Ishikawa (cell line): ENCODE results near the gene FCHSD2.

Source experiments
- CEBPB ChIP-seq: IDR thresholded peaks from 2 replicates; pipeline ENCODE4 v1.6.1; 2012
- CREB1 ChIP-seq: IDR thresholded peaks from 2 replicates; pipeline ENCODE4 v1.6.1; 2012; ENCODE audit warnings: low read depth
- EGR1 ChIP-seq: IDR thresholded peaks from 2 replicates; pipeline ENCODE4 v1.6.1; 2012
- EP300 ChIP-seq: IDR thresholded peaks from 2 replicates; pipeline ENCODE4 v1.6.1; 2012; ENCODE audit warnings: borderline replicate concordance
- FOXM1 ChIP-seq: IDR thresholded peaks from 2 replicates; pipeline ENCODE4 v1.6.1; 2012; ENCODE audit warnings: low read depth, borderline replicate concordance
- MAX ChIP-seq: IDR thresholded peaks from 2 replicates; pipeline ENCODE4 v1.6.1; 2012
- NFIC ChIP-seq: IDR thresholded peaks from 2 replicates; pipeline ENCODE4 v1.6.1; 2012
- RAD21 ChIP-seq: IDR thresholded peaks from 2 replicates; pipeline ENCODE4 v1.6.1; 2012; ENCODE audit warnings: low read depth
- REST ChIP-seq: IDR thresholded peaks from 2 replicates; pipeline ENCODE4 v1.6.1; 2012; ENCODE audit warnings: low read depth, mild to moderate bottlenecking
- TAF1 ChIP-seq: IDR thresholded peaks from 2 replicates; pipeline ENCODE4 v1.6.1; 2012; ENCODE audit warnings: low read depth, mild to moderate bottlenecking
- TCF12 ChIP-seq: IDR thresholded peaks from 2 replicates; pipeline ENCODE4 v1.6.1; 2012; ENCODE audit warnings: low read depth
- TEAD4 ChIP-seq: IDR thresholded peaks from 2 replicates; pipeline ENCODE4 v1.6.1; 2012
- USF1 ChIP-seq: IDR thresholded peaks from 2 replicates; pipeline ENCODE4 v1.6.1; 2012
- YY1 ChIP-seq: IDR thresholded peaks from 2 replicates; pipeline ENCODE4 v1.6.1; 2012; ENCODE audit warnings: low read depth
- ZBTB7A ChIP-seq: IDR thresholded peaks from 2 replicates; pipeline ENCODE4 v1.6.1; 2012; ENCODE audit warnings: low read depth

Gene FCHSD2

GRCh38 chr11:73162196-73162740 is 20.1 kb upstream of the FCHSD2 start:
- TF ChIP-seq RAD21 (no peak), TCF12 (no peak), CEBPB (no peak), EP300 (no peak), ZBTB7A (no peak), CREB1 (no peak), TAF1 (no peak), FOXM1 (no peak), NFIC (no peak), TEAD4 (no peak)

DNA sequence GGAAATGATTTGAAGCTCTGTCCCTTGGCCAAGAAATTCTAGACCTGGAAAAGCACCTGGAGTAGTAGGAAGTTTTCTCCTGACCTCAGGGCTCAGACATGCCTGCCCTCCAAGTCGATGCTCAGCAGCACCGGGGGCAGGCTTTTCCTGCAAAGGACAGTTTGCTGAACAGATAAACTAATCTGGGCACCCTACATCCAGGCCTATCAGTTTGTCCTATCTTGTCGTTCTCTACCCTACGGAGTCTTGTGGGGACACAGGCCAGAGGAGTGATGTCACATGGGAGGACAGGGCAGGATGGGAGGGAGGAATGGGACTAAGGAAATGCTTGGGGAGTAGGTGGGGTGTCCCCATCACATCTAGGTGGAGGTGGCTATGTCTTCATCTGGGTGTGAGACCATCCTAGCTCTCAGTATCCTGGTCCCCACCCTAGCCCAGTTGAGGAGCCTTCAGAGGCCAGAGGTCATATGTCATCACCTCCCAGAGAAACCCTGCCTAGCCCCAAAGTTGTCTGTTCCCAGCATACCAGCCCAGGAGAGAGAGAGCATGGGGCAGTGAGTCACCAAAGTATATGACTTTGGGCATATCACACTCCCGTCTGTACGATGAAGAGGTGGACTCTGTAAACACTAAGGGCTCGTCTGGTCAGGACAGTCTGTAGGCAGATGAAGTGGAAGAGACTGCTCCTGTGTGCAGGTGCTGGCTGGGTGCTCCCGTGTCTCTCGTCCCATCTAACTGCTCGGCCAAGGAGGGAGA is 18.1 kb upstream of the FCHSD2 start:
- TF ChIP-seq TEAD4: no peak
- no peak for TF ChIP-seq NFIC
- no peak for TF ChIP-seq ZBTB7A
- no peak for TF ChIP-seq RAD21

DNA sequence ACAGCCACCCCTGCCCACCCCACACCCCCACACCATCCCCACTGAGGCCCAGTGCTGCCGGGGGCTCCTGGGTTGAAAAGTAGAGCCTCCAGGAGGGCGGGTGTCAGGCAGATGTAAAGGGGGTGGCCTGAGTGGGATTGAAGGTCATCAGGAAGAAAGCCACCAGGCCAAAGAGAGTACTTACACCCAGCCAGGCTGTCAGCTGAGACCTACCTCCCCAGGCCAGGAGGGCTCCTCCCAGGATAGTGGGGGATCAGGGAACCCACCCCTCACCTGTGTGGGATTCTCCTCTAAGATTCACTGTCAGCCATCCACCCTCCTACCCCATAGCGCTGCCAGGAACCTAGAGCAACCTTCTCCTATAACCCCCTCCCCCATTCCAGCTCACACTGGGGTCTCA is 17.2 kb upstream of the FCHSD2 start:
- TF ChIP-seq RAD21 (no peak), REST (no peak), EGR1 (no peak), EP300 (no peak), NFIC (no peak), ZBTB7A (no peak), TCF12 (no peak), TEAD4 (no peak), YY1 (no peak), FOXM1 (no peak), USF1 (no peak)

- no peak for TF ChIP-seq YY1
- no peak for TF ChIP-seq CREB1
- no peak for TF ChIP-seq RAD21
- TF ChIP-seq CEBPB: no peak
- TF ChIP-seq TEAD4: no peak
- no peak for TF ChIP-seq ZBTB7A
- TF ChIP-seq NFIC: no peak
- TF ChIP-seq USF1: no peak
- no peak for TF ChIP-seq EGR1
- no peak for TF ChIP-seq MAX
- no peak for TF ChIP-seq TAF1
- TF ChIP-seq REST: no peak
- no peak for TF ChIP-seq FOXM1
- TF ChIP-seq TCF12: no peak
- TF ChIP-seq EP300: no peak
Observed at GRCh38 chr11:73158356-73159051, 16.4 kb upstream of the FCHSD2 start.

- no peak for TF ChIP-seq EP300
- no peak for TF ChIP-seq YY1
- TF ChIP-seq USF1: no peak
- TF ChIP-seq CEBPB: no peak
- TF ChIP-seq FOXM1: no peak
- TF ChIP-seq TCF12: no peak
- no peak for TF ChIP-seq RAD21
Observed at GRCh38 chr11:73157101-73158010, 15.2 kb upstream of the FCHSD2 start.
